GM12878 (cell line): ENCODE measurements around the gene SBNO2. TPM values are rescaled to one million over a fixed set of nuclear protein-coding genes. Genes with fewer than 3 reads are reported as not detected.

ENCODE experiments used
- ASH2L ChIP-seq: fragments of 300-600, 200-600 bp; sonication (generic); IDR thresholded peaks from 2 replicates; pipeline ENCODE4 v1.6.1; 2017; ENCODE audit warnings: low read depth, mild to moderate bottlenecking, borderline replicate concordance
- BMI1 ChIP-seq: fragments of 450-650 bp; IDR thresholded peaks from 2 replicates; pipeline ENCODE4 v1.6.1; 2016; ENCODE audit warnings: mild to moderate bottlenecking, moderate library complexity, borderline replicate concordance
- DPF2 ChIP-seq: fragments of 450-650 bp; IDR thresholded peaks from 2 replicates; pipeline ENCODE4 v1.6.1; 2017; ENCODE audit warnings: mild to moderate bottlenecking
- KDM1A ChIP-seq: fragments of 200-600 bp; sonication (generic); IDR thresholded peaks from 2 replicates; pipeline ENCODE4 v1.6.1; 2016; ENCODE audit warnings: borderline replicate concordance
- MEF2A ChIP-seq: IDR thresholded peaks from 2 replicates; pipeline ENCODE4 v1.6.1; 2011; ENCODE audit warnings: low read depth, mild to moderate bottlenecking, low read length, moderate library complexity; ENCODE audit not compliant: insufficient read depth
- NFYB ChIP-seq: IDR thresholded peaks from 2 replicates; pipeline ENCODE4 v1.6.1; 2011; ENCODE audit warnings: low read depth, mild to moderate bottlenecking, low read length, improper control_type of control experiment, moderate library complexity; ENCODE audit not compliant: insufficient read depth
- NR2F1 ChIP-seq: fragments of 450-650 bp; conservative IDR thresholded peaks from 2 replicates; pipeline ENCODE4 v1.6.1; 2017; ENCODE audit warnings: mild to moderate bottlenecking
- RAD51 ChIP-seq: fragments of 450-650 bp; IDR thresholded peaks from 2 replicates; pipeline ENCODE4 v1.6.1; 2016; ENCODE audit warnings: moderate library complexity, mild to moderate bottlenecking, inconsistent platforms
- RELA ChIP-seq: fragments of 450-650 bp; IDR thresholded peaks from 2 replicates; pipeline ENCODE4 v1.8.0; 2014; ENCODE audit warnings: borderline replicate concordance; ENCODE audit not compliant: partially characterized antibody
- SMARCA5 ChIP-seq: fragments of 450-650 bp; IDR thresholded peaks from 2 replicates; pipeline ENCODE4 v1.6.1; 2017; ENCODE audit warnings: mild to moderate bottlenecking
- SREBF2 ChIP-seq: IDR thresholded peaks from 2 replicates; pipeline ENCODE4 v1.6.1; 2012; ENCODE audit warnings: mild to moderate bottlenecking, low read length
- TCF12 ChIP-seq: IDR thresholded peaks from 2 replicates; pipeline ENCODE4 v1.6.1; 2011; ENCODE audit warnings: low read depth, mild to moderate bottlenecking, low read length
- ZNF217 ChIP-seq: fragments of 450-650 bp; IDR thresholded peaks from 2 replicates; pipeline ENCODE4 v1.6.1; 2017; ENCODE audit warnings: antibody characterized with exemption, mild to moderate bottlenecking
- polyA plus RNA-seq, 11 experiments: library from polyadenylated mRNA; depleted of rRNA in 4 of 11; unstranded in 6 of 11; stranded (reverse) in 5 of 11; fragments of >200 nt; fragmentation: Nextera tagmentation in 4 of 11; fragmentation: Illumina TruSeq in 1 of 11; extraction: Ambion mirVana in 4 of 11; extraction: Trizol in 1 of 11; gene quantifications; 1 replicate in 1 of 11; 2 replicates in 10 of 11; pipeline versions ENCODE4 v1.2.1 to v1.2.3, GENCODE V29; 2011 to 2016; ENCODE audit warnings: inconsistent platforms in 2 of 11, missing spikeins in 2 of 11, low read depth in 1 of 11
- total RNA-seq, 4 experiments: library from RNA; depleted of rRNA in 3 of 4; stranded (reverse); fragments of >200 nt in 3 of 4; fragmentation: Illumina TruSeq in 1 of 4; extraction: Trizol in 1 of 4; gene quantifications; 2 replicates each; pipeline versions ENCODE4 v1.2.1 to v1.2.3, GENCODE V29; 2013 to 2021
- TF ChIP-seq, protein P1 (sequence below): IDR thresholded peaks from 2 replicates; pipeline ENCODE4 v1.6.1; 2012; ENCODE audit warnings: low read depth, low read length, improper control_type of control experiment
- TF ChIP-seq, protein P2 (sequence below): fragments of 150-350 bp; IDR thresholded peaks from 2 replicates; pipeline ENCODE4 v1.6.1; 2016; ENCODE audit warnings: low read depth, low read length
- TF ChIP-seq, protein P3 (sequence below): IDR thresholded peaks from 2 replicates; pipeline ENCODE4 v1.6.1; 2011; ENCODE audit warnings: low read depth, mild to moderate bottlenecking, low read length, moderate library complexity, borderline replicate concordance; ENCODE audit errors: extremely low read depth

The SBNO2 gene
- total and polyA plus RNA-seq, 10 of the 15 experiments (the other 5 are each of a cell fraction or from before 2014, with no cell fraction given): 0.08 to 44.6 (median 5.4) TPM

DNA sequence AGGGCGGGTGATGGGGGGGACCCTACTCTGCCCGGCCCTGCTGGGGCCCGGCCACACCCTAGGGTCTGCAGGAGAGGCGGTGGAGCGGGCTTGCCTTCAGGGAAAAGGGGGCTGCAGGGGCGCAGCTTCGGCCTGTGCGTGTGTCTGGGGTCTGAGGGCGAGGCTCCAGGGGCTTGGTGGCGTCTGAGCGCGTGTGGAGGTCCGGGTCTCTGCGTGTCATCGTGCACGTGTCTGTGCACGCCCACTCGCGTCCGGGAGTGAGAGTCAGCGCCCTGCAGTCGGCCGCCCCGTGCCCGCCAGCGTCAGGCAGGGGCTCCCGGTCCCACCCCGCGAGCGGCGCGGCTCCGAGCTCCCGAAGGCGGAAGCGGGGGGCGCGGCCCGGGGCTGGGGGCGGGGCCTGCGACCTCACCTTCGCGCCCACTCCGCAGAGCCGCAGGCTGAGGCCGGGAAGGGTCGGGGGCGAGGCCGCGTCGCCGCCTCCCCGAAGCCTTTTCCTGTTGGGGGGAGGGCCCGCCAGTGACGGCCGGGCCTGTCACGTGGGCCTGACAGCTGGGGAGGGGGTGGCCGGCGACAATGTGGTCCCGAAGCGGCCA lies 107.2 kb downstream of the SBNO2 start, which contains the start of gene ARHGAP45 (continued):
- no peak for TF ChIP-seq SREBF2
- TF ChIP-seq MEF2A: 0 out of 2 replicates have a peak, but pooled peaks have one; percentile 11
- TF ChIP-seq NR2F1: peak; percentile 79
- TF ChIP-seq, protein P1, sequence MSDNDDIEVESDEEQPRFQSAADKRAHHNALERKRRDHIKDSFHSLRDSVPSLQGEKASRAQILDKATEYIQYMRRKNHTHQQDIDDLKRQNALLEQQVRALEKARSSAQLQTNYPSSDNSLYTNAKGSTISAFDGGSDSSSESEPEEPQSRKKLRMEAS: peak; percentile 16; the same call in 1 of the 2 replicates
- TF ChIP-seq ZNF217: 0 out of 2 replicates have a peak, but pooled peaks have one; percentile 30
- peak; percentile 79; the same call in 1 of the 2 replicates for TF ChIP-seq DPF2
- no peak for TF ChIP-seq BMI1
- TF ChIP-seq RELA: no peak
- no peak for TF ChIP-seq NFYB
- TF ChIP-seq RAD51: peak; percentile 68
- TF ChIP-seq, protein P2, sequence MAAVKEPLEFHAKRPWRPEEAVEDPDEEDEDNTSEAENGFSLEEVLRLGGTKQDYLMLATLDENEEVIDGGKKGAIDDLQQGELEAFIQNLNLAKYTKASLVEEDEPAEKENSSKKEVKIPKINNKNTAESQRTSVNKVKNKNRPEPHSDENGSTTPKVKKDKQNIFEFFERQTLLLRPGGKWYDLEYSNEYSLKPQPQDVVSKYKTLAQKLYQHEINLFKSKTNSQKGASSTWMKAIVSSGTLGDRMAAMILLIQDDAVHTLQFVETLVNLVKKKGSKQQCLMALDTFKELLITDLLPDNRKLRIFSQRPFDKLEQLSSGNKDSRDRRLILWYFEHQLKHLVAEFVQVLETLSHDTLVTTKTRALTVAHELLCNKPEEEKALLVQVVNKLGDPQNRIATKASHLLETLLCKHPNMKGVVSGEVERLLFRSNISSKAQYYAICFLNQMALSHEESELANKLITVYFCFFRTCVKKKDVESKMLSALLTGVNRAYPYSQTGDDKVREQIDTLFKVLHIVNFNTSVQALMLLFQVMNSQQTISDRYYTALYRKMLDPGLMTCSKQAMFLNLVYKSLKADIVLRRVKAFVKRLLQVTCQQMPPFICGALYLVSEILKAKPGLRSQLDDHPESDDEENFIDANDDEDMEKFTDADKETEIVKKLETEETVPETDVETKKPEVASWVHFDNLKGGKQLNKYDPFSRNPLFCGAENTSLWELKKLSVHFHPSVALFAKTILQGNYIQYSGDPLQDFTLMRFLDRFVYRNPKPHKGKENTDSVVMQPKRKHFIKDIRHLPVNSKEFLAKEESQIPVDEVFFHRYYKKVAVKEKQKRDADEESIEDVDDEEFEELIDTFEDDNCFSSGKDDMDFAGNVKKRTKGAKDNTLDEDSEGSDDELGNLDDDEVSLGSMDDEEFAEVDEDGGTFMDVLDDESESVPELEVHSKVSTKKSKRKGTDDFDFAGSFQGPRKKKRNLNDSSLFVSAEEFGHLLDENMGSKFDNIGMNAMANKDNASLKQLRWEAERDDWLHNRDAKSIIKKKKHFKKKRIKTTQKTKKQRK: no peak
- no peak for TF ChIP-seq ASH2L
- TF ChIP-seq, protein P3, sequence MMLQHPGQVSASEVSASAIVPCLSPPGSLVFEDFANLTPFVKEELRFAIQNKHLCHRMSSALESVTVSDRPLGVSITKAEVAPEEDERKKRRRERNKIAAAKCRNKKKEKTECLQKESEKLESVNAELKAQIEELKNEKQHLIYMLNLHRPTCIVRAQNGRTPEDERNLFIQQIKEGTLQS: 0 out of 2 replicates have a peak, but pooled peaks have one; percentile 9
- TF ChIP-seq TCF12: no peak
- no peak for TF ChIP-seq KDM1A
- TF ChIP-seq SMARCA5: peak; percentile 96
- TF ChIP-seq, all 136 proteins: peak for 23
